NCI-H1048 (cell line): ENCODE measurements around the gene PAXIP1.

Source experiments
- DNase-seq: peaks from one replicate; lab custom pipeline; 2025; lab: John Stamatoyannopoulos, UW

Gene PAXIP1

DNA sequence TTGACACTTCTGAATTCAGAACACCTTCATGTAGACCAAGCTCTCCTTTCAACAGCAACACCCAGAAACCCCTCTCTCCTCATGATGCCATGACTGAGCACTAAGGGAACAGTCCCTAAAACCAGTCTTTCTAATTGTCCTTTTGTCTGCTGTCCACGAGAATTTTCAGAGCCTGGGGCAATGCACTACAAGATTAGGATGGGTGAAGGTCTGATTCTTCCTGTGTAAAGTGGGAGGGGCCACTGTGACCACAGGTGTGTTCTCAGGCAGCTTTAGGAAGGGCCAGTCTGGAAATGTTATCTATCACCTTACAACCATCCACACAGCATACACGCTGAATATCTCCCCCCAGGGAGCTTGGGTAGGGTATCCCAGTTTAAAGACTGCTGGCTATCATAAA lies 7.9 kb downstream of the PAXIP1 start:
- no peak for DNase-seq

DNA sequence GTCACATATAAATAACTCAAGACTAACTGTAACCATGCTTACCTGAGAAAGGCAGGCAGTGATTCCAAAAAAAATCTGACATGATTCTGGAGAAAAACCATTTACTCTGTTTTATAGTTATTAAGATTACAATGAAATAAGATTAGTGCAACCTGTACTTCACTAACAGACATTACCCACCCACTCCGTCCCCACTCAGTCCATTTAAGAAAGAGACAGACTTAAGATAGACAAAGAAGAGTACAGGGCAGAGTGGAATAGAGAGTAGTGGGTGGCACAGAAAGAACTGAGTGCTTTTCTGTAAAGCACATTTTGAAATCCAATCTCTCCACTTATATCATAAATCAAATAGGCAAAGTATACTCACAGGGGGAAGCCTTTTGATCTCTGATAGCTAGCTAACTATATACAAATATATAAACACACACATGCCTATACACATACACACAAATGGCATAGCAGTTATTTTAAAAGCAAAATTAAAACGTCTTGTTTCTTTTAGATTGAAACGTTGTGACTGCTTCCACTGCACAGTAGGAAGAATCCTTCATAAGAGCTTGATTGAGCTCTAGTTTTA lies 11.9 kb downstream of the PAXIP1 start:
- no peak for DNase-seq

DNA sequence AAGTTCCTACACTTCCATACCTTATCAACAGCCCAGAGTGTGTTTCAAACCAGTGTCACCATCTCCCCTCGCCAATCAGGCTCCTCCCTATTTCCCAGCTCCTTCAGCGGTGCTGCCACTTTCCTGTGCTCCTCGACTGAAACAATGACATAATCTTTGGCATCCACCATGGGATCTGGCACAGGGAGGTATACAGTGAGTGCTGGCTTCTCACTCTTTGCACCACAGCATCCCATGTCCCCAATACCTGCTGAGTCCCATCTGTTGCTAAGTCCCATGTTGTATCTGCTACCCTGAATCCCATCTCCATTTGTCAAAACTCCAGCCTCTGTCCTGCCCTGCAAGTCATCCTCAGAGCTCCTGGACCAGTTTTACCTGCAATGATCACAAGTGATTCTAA lies 15.4 kb downstream of the PAXIP1 start:
- DNase-seq = no peak

DNA sequence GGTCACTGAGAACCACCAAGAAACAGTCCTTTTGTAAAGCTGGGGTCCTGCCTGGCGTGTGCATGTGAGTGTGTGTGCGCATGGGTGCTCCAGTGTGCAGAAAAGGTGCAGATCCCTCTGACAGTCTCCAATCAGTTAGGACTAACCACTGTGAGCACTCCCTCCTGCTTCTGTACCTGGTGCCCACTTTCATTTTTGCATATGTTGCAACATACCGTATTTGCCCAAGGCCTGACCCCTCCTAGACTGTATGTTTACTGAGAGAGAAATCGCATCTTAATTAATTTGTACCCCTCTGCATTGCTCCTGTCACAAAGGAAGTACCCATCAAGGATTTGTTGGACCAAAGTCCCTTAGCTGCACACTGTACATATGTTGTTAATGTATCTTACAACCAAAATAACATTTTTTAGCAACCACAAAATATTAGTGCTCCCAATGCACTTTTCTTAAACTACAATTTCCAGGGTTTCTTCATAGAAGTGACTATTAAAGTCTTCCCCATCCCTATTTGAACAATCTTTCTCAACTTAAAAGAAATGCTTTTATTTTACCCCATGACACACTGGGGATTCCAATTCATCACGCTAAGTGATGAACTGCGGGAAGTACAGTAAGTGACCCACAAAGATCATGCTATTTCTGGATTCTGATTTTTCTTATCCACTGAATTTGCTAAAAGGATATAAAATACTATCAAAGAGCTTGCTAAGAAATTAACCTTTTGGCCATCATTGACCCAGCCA lies 16.6 kb downstream of the PAXIP1 start:
- DNase-seq = no peak

DNA sequence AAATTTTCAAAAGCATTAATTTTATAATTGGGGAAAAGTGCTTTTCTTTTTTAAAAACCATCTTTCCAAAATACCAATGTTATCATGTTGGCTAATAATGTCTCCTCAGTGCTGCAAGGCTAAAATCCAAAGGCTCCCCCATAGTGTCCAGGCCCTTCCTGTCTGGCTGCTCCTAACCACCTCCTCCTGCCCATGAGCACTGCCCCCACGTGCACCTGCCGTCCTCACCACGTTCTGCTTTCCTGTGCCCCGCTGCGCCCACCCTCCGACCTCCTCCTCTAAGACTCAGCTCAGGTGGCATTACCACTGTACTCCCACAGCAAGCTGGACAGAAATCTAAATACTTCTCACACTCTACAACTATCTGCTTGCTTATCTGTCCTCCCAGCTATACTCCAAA lies 17.7 kb downstream of the PAXIP1 start:
- no peak for DNase-seq

DNA sequence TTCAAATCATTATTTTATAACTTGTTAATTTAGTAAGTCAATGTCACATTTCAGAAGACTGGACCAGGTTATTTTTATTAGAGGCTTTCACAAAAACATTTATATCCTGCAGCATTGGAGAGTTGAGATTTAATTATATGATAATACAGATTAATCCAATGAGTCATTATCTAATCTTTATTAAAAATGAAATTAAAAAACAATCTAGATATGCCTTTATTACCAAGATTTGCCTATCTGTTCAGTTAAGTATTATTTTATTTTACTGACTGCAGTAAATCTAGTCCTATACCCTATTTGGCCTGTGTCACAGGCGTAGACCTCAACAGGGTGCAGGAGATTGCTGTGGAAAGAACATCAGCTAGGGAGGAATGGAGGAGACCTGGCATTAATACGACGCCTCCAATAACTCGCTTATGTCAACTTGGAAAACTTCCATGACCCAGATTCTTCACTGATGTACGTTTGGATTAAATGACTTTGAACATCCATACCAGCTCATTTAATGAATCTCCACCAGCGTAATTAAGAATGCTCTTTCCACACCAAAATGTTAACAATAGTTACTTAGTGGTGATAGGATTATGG lies 18.2 kb downstream of the PAXIP1 start:
- DNase-seq = no peak

DNA sequence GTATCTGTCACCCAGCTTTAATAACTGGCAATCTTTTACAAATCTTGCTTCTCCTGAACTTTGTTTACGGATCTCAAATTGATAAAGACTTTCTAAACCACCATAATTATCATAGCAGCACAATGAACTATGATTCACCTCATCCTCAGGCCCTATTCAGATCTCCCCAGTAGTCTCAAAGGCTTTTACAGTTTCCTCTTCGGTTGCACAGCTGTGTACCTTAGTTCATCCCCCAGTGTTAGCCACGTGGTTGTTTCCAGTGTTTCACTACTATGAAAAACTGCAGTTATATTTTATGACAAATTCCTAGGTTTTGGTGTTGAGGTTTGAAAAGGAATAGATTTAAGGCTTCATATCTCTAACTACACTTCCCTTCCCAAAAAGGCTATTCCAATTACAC lies 24.9 kb downstream of the PAXIP1 start:
- no peak for DNase-seq

DNA sequence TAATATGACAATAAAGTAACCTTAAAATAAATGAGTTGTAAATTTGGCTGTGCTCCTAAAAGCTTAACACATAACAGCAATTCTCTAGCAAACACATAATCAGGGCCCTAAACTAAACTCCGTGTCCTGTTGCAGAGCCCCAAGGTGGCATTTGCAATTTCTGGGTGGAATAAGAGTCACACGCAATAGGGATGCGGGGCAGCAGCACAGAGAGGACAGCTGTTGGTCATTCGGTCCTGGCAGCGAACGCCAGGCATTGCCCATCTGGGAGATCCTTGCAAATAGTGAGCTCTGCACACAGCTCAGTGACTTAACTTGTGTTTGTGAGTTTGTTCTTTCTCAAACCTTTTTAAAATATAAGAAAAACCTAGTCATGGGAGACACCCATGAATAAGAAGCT lies 25.7 kb downstream of the PAXIP1 start:
- DNase-seq = no peak

DNA sequence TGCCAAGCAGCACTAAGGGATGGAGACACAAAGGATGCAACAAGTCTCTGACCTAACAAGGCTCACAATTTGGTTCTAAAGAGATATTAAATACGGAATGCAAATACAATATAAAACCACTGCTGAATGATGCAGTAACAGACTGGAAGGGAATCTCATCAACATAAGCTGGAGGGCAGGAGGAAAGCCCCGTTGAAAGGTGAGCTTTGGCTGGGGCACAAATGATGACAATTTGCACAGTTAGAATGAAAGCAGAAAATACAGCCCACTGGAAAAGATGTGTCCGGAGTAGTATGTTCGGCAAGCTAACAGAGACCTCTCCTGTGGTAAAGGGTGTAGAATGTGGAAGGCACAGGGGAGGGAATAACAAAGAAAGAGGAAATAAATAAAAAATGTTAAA lies 26.1 kb downstream of the PAXIP1 start:
- no peak for DNase-seq

DNA sequence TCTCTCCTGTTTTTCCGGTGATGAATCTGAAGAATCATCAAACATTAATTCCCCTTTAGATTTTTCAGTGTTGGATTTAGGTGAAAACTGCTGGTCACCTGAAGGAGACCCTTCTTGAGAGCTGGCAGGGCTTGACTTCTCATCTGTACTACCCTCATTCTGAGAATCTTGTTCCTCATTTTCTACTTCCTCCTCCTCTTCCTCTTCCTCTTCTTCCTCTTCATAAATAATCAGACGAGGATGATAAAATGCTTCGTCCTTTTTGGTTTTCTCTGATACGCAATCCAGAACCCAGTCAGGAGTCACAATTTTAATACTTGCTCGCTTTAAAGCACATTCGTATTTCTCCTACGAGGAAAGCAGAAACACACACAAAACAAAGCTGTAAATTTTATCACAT lies 26.9 kb downstream of the PAXIP1 start:
- DNase-seq = no peak

DNA sequence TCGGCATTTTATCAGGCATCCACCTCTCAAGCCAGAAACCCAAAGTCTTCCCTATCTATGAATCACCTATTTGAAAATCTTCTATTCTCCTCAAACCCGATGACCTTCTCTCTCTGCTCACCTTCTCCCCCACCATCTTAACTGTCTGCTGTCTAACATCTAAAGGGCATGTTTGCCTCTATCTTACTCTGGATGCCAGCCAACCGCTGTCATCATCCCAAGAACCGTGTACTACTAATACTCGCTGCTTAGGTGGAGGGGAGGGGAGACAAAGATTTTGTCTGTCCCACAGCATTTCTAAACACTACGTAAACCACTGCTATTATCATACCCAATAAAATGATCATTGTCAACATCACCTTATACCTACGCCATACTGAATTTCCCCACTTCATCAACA lies 29.5 kb downstream of the PAXIP1 start:
- no peak for DNase-seq

DNA sequence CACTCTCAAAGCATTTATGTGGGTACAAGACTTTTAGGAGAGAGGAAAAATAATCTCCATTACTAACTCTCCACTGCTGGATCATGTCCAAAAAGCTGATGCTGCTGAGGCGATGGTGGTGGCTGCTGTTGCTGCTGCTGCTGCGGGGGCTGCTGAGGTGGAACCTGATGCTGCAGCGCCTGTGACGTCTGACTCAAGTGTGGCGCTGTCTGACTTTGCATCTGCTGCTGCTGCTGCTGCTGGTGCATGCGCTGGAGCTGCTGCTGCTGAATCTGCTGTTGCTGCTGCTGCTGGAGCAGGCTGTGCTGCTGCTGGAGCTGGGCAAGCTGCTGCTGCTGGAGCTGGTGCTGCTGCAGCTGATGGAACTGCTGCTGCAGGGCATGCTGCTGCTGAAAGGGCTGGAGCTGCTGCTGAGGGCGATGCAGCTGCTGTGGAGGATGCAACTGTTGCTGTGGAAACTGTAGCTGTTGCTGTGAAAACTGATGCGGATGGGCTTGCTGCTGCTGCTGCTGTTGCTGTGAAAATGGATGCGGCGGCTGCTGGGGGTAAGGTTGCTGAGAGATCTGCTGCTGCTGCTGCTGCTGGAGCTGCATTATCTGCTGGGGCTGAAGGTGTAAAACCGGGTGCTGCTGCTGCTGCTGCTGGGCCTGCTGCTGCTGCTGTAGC lies 34.5 kb downstream of the PAXIP1 start:
- no peak for DNase-seq

DNA sequence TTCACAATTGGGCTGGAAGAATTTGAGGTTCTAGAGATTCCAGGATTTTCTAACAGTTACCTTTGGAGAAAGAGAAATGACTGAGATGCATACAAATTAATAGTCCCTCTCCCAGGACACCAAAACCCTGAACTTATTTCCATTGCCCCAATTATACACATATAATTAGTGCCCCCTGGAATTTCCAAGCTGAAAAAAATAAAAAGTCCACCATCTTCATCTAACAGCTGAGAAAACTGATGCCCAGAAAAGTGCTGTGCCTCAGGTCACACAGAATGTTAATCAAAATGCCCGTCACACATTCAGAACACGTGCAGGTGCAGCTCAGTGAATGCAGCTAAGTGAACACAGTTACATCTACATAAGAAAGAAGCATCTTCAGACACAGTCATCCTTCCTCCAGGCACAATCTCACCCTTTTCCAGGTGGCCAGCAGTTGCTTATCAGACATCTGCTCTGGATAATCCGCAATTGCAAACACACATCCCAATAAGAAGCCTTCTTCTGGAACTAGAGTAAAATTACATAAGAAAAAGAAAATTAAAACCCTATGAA lies 35.4 kb downstream of the PAXIP1 start:
- no peak for DNase-seq

DNA sequence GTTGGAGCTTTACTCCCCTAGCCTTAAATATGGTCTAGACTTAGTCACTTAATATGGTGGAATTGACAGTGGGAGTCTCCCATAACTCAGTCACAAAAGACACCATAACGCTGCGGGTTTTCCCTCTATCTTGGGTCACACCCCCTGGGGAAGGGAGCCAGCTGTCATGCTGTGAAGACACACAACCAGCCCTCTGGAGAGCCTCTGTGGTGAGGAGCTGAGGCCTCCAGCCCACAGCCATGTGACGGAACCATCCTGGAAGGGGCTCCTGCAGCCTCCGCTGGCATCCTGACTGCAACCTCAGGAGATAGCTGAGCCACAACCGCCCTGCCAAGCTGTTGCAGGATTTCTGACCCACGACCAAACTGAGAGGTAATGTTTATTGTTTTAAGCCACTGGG lies 37.9 kb downstream of the PAXIP1 start:
- DNase-seq = no peak

DNA sequence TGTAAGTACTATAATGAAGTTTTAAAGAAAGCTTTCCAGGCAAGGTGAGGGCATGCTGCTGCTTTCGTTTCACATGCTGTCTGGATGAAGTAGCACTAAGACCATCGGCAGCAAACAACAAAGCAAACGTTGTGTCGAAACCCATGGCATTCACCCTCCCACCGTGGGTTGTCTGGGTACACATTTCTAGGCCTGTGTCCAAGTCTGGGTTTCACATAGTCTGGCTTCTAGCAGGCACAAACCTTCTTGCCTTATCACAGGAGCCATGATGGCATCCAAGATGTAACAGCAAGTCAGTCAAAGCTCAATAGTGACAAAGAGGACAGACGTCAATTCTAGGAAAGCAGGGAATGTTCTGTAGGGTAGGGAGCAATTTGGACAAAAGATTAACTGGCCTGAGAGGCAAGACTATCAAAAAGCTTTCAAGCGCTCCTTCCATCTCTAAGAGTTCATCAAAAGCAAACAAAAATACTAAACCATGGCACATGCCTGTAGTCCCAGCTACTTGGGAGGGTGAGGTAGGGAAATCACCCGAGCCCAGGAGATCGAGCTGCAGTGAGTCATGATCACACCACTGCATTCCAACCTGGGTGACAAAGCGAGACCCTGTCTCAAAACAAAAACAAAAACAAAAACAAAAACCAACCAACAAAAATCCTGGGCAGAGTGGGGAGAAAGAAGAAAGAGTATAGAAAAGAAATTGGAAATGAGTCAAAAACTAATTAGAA lies 42.7 kb downstream of the PAXIP1 start:
- no peak for DNase-seq

DNA sequence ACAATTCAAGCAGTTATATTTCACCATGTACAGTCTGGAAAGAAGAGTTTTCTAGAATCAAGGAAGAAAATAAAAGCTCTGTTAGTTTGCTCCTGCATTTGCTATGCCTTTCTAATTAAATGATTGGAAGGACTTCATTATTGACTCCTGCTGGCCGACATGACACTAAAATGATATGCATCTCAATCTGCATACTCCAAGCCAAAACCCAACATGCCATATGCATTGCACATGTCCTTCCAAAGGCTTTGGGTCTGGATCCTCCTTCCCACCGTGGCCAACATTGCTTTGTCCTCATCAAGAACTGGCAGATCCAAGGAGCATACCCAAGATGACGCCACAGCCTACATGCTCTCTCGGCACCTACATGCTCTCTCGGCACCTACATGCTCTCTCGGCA lies 46.5 kb downstream of the PAXIP1 start:
- no peak for DNase-seq

DNA sequence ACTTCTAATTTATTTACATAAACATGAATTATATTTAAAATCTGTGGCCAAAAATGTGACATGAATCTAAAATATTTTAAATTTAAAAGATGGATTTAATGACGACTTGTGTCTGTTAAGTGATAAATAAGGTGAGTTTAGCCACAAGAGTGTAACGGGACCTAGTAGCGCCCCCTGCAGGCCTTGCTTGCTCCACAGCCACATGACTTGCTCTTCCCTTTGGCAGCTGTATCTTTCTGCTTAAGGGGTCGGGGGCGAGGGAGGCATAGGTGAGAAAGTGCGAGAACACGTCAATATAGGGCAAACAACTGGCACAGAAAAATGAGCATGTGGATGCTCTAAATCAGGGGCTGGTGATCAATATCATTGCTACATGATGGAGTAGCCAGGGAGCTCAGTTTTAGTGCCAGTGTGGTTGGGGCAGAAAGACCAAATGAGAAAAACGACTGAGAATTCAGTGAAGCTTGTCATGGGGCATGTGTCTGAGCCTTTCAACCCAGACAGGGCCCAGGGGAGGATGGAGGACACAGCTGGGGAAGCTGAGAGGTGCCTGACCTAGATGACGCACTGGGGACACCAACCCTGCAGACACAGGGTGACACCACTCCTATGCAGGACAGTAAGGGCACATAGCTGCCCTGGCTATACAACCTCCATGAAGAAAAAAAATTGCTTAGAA lies 49.8 kb downstream of the PAXIP1 start:
- peak; percentile 13 for DNase-seq

DNA sequence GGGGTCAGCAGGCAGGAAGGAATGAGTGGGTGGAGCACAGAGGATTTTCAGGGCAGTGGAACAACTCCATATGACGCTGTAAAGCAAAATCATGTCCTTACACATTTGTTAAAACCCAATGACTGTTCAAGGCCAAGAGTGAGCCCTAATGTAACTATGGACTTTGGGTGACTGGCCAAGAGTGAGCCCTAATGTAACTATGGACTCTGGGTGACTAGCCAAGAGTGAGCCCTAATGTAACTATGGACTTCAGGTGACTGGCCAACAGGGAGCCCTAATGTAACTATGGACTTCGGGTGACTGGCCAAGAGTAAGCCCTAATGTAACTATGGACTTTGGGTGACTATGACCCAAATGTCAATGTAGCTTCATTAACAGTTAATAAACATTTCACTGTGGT lies 52.0 kb downstream of the PAXIP1 start:
- no peak for DNase-seq

DNA sequence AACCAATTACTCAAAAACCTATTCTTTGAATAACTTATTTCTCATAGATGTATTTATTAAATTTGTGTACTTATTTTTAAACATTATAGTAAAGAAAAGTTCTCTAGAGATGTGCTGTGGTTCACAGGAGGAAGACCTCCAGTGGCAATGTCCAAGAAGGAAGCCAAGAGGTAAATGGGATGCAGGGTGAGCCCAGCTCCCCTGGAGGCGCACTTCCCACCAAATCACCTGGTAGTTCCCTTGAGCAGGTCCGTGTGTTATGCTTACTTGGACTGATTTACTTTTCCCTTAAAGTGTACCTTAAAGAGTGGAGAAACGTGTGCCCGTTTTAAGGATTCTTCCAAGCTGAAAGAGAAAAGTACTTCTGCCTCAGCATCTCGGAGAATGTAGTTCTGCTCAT lies 55.3 kb downstream of the PAXIP1 start:
- no peak for DNase-seq

DNA sequence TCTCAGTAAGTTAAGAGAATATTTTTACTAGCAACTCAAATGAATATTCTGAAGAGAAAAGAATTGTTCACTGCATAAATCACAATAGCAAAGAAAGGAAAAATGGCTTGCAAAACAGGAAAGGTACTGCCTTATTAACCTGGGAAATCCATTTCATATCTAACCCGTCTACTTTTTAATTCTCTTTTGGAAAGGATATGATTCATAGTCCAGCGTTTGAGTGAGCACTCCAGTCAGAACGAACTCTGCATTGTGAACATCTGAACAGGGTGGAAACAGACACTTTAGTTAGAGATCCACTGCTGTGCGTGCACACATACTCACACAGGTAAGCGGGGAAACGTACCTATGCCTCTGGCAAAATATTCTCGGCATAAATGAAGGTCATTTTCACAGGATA lies 56.8 kb downstream of the PAXIP1 start:
- no peak for DNase-seq

DNA sequence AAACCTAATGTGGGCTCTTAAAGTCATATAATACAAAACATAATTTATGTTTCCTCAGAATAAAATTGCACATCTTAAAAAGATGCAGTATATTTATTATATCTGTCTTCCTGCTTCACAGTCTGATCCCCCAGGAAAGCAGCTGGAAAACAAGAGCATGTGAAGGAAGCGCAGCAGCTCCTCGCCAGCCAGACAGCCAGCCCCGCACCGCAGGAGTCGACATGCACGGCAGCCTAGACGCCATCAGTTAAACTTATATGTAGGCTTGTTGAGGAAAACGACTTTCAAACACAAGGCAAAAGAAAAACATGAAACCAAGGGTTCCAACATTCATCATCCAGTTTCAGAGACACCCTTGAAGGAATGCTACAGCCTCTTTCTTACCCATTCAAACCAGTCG lies 59.0 kb downstream of the PAXIP1 start:
- DNase-seq = no peak

DNA sequence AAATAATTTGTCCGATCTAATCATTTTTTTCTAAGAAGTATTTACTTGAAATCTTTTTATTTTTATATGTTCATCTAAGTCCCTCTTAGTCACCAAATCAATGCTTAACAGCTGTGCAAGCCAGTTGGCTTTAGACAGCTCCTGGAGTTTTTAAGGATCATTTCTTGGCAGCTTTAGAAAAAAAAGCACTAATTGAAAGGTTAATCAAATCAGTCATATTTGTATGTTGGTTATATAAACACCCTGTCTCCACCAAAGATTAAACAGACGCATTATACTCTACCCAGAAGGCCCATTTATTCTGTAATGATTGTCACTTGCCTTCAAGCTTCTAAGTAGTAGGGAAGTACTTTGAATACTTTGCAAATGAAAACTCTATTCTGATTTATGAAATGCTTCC lies 60.2 kb downstream of the PAXIP1 start:
- DNase-seq = no peak
